GM12891 (cell line): ENCODE data around the gene CST1.

ENCODE experiments used
- PAX5 ChIP-seq: IDR thresholded peaks from 2 replicates; pipeline ENCODE4 v1.6.1; 2011; ENCODE audit warnings: low read length, moderate library complexity, mild to moderate bottlenecking; ENCODE audit not compliant: insufficient read depth, severe bottlenecking
- POLR2A ChIP-seq: IDR thresholded peaks from 2 replicates; pipeline ENCODE4 v1.6.1; 2011; ENCODE audit warnings: low read depth, low read length, control low read depth
- POLR2AphosphoS5 ChIP-seq: IDR thresholded peaks from 2 replicates; pipeline ENCODE4 v1.6.1; 2011; ENCODE audit warnings: low read depth, low read length, control low read depth
- SPI1 ChIP-seq: IDR thresholded peaks from 2 replicates; pipeline ENCODE4 v1.6.1; 2011; ENCODE audit warnings: low read depth, low read length, control low read depth
- TAF1 ChIP-seq: IDR thresholded peaks from 2 replicates; pipeline ENCODE4 v1.6.1; 2011; ENCODE audit warnings: low read depth, low read length, control low read depth

- no peak for TF ChIP-seq POLR2A
- TF ChIP-seq POLR2AphosphoS5, result no peak
- no peak for TF ChIP-seq SPI1
- TF ChIP-seq TAF1, result no peak
- no peak for TF ChIP-seq PAX5
Measured at GRCh38 chr20:23721962-23722361, 28.8 kb downstream of the CST1 start.
